Astrocyte of the hippocampus (primary cell): Measurements from ENCODE around the gene XRCC4.

Source experiments
- DNase-seq: peaks from one replicate; pipeline ENCODE4 v3.0.0; 2011; ENCODE audit warnings: low read depth, low spot score

The XRCC4 gene

GRCh38 chr5:83071286-83072051 lies 5.9 kb upstream of the XRCC4 start:
- DNase-seq = no peak

GRCh38 chr5:83072966-83073365 lies 4.4 kb upstream of the XRCC4 start:
- DNase-seq = no peak

GRCh38 chr5:83077662-83078261 lies 415 bp downstream of the XRCC4 start:
- DNase-seq = peak; percentile 56

GRCh38 chr5:83082750-83083149 lies 5.4 kb downstream of the XRCC4 start:
- no peak for DNase-seq

GRCh38 chr5:83084336-83084735 lies 7.0 kb downstream of the XRCC4 start:
- DNase-seq = no peak

- DNase-seq = no peak
These were observed 7.8 kb downstream of the XRCC4 start for GRCh38 chr5:83085106-83085505.

GRCh38 chr5:83090169-83090568 lies 12.8 kb downstream of the XRCC4 start:
- no peak for DNase-seq

- DNase-seq = no peak
These were observed 15.3 kb downstream of the XRCC4 start for GRCh38 chr5:83092619-83093018.

GRCh38 chr5:83093692-83094091 lies 16.3 kb downstream of the XRCC4 start:
- DNase-seq = no peak

GRCh38 chr5:83095163-83095956 lies 18.0 kb downstream of the XRCC4 start:
- no peak for DNase-seq

- DNase-seq = peak; percentile 89
These were observed 18.7 kb downstream of the XRCC4 start for GRCh38 chr5:83095957-83096539.

GRCh38 chr5:83096660-83097339 lies 19.5 kb downstream of the XRCC4 start:
- DNase-seq = no peak

- DNase-seq = peak; percentile 38
These were observed 20.4 kb downstream of the XRCC4 start for GRCh38 chr5:83097689-83098231.

- no peak for DNase-seq
These were observed 21.7 kb downstream of the XRCC4 start for GRCh38 chr5:83099001-83099400.

GRCh38 chr5:83099445-83099844 lies 22.1 kb downstream of the XRCC4 start:
- DNase-seq = no peak

- no peak for DNase-seq
These were observed 24.2 kb downstream of the XRCC4 start for GRCh38 chr5:83101514-83101913.

GRCh38 chr5:83102364-83102980 lies 25.1 kb downstream of the XRCC4 start:
- DNase-seq = no peak

- DNase-seq = no peak
These were observed 26.7 kb downstream of the XRCC4 start for GRCh38 chr5:83104021-83104420.

GRCh38 chr5:83107692-83108420 lies 30.5 kb downstream of the XRCC4 start:
- no peak for DNase-seq

GRCh38 chr5:83109380-83109779 lies 32.0 kb downstream of the XRCC4 start:
- no peak for DNase-seq
